Activated CD4-positive, alpha-beta memory T cell treated with anti-CD3 and anti-CD28 coated beads, Interleukin-2, amount 10 ng/mL, durations not matched to agents 7 days and 5 days (primary cell): ENCODE results near the gene PSMB1. TPM values are rescaled to one million over a fixed set of nuclear protein-coding genes. Genes with fewer than 3 reads are reported as not detected.
"Not testable (repeated sequence)": the region's sequence is repeated elsewhere in the genome, so short reads cannot be mapped to it uniquely, and the experiment has no call there.

Experiments used
- CTCF ChIA-PET: fragments of 350-600 bp; sonication (Branson Sonifier 250); formaldehyde crosslinking; loops from one replicate; lab custom pipeline; 2021; ENCODE audit warnings: antibody characterized with exemption, inconsistent platforms; lab: Charles Lee
- POLR2A ChIA-PET: fragments of 350-600 bp; sonication (Branson Sonifier 250); formaldehyde crosslinking; loops from one replicate; lab custom pipeline; 2021; ENCODE audit warnings: antibody characterized with exemption; lab: Charles Lee
- DNase-seq: peaks from one replicate; pipeline ENCODE4 v3.0.0-alpha.2; 2020
- H3K27ac Mint-ChIP-seq: one replicate; pipeline ENCODE4 v1.8.0; 2021; ENCODE audit warnings: mild to moderate bottlenecking, mixed read lengths
- H3K27me3 Mint-ChIP-seq: one replicate; pipeline ENCODE4 v1.8.0; 2021; ENCODE audit warnings: mixed read lengths
- H3K36me3 Mint-ChIP-seq: one replicate; pipeline ENCODE4 v1.8.0; 2021; ENCODE audit warnings: low read depth, mixed read lengths
- H3K4me1 Mint-ChIP-seq: one replicate; pipeline ENCODE4 v1.8.0; 2021; ENCODE audit warnings: mixed read lengths
- H3K4me3 Mint-ChIP-seq: one replicate; pipeline ENCODE4 v1.8.0; 2021; ENCODE audit warnings: mild to moderate bottlenecking, mixed read lengths
- H3K9me3 Mint-ChIP-seq: one replicate; pipeline ENCODE4 v1.8.0; 2021; ENCODE audit warnings: mixed read lengths
- total RNA-seq, 2 experiments: library from RNA; stranded (reverse); gene quantifications; one replicate each; pipeline ENCODE4 v1.2.3, GENCODE V29; 2021

PSMB1 gene
- total RNA-seq, 2 experiments from 2014 or later, result 151 to 157 TPM

GRCh38 chr6:170508892-170509722, 44.0 kb downstream of the PSMB1 start:
- DNase-seq, H3K4me3 Mint-ChIP-seq, H3K36me3 Mint-ChIP-seq, POLR2A ChIA-PET, H3K9me3 Mint-ChIP-seq, H3K4me1 Mint-ChIP-seq, H3K27ac Mint-ChIP-seq: not testable (repeated sequence)
- CTCF ChIA-PET, result interaction anchor here (1.7 kb wide), 1 partner anchor 43 kb away, joined by 4 read pairs; no protein-coding TSS in a partner anchor
- H3K27me3 Mint-ChIP-seq, result peaks cover 29% of the 10 kb centered on the region

GRCh38 chr6:170508275-170508674, 44.8 kb downstream of the PSMB1 start:
- DNase-seq, H3K4me3 Mint-ChIP-seq, H3K27ac Mint-ChIP-seq, H3K36me3 Mint-ChIP-seq, H3K9me3 Mint-ChIP-seq, CTCF ChIA-PET, POLR2A ChIA-PET, H3K4me1 Mint-ChIP-seq: not testable (repeated sequence)
- peaks cover 24% of the 10 kb centered on the region for H3K27me3 Mint-ChIP-seq

- H3K36me3 Mint-ChIP-seq, H3K27ac Mint-ChIP-seq, DNase-seq, H3K9me3 Mint-ChIP-seq, H3K4me3 Mint-ChIP-seq, H3K4me1 Mint-ChIP-seq, POLR2A ChIA-PET: not testable (repeated sequence)
- CTCF ChIA-PET, result interaction anchor here (1.2 kb wide), 1 partner anchor 9 kb away, joined by 4 read pairs; no protein-coding TSS in a partner anchor
- peaks cover 20% of the 10 kb centered on the region for H3K27me3 Mint-ChIP-seq
Measured at GRCh38 chr6:170507728-170508127, 45.4 kb downstream of the PSMB1 start.

GRCh38 chr6:170506446-170506845, 46.7 kb downstream of the PSMB1 start:
- Mint-ChIP-seq H3K27ac (no peak overlapping the region), H3K4me3 (no peak overlapping the region), H3K9me3 (peaks cover 10% of the 10 kb centered on the region), H3K4me1 (no peaks in the 10 kb centered on the region), H3K36me3 (no peaks in the 10 kb centered on the region), H3K27me3 (peaks cover 22% of the 10 kb centered on the region)
- ChIA-PET CTCF (no interaction called here), POLR2A (no interaction called here)
- DNase-seq, result no peak

- CTCF ChIA-PET, result no interaction called here
- Mint-ChIP-seq H3K4me1 (no peaks in the 10 kb centered on the region), H3K4me3 (no peak overlapping the region), H3K27ac (no peak overlapping the region), H3K27me3 (peaks cover 25% of the 10 kb centered on the region), H3K36me3 (no peaks in the 10 kb centered on the region), H3K9me3 (peaks cover 18% of the 10 kb centered on the region)
- no peak for DNase-seq
- POLR2A ChIA-PET, result no interaction called here
Measured at GRCh38 chr6:170505306-170505705, 47.8 kb downstream of the PSMB1 start.

- peaks cover 18% of the 10 kb centered on the region for H3K9me3 Mint-ChIP-seq
- POLR2A ChIA-PET, result no interaction called here
- H3K4me3 Mint-ChIP-seq, result no peak overlapping the region
- peaks cover 24% of the 10 kb centered on the region for H3K27me3 Mint-ChIP-seq
- H3K27ac Mint-ChIP-seq, result no peak overlapping the region
- DNase-seq, result no peak
- no peaks in the 10 kb centered on the region for H3K36me3 Mint-ChIP-seq
- H3K4me1 Mint-ChIP-seq, result no peaks in the 10 kb centered on the region
- CTCF ChIA-PET, result no interaction called here
Measured at GRCh38 chr6:170504479-170504878, 48.6 kb downstream of the PSMB1 start.

GRCh38 chr6:170503414-170503761, 49.7 kb downstream of the PSMB1 start:
- no peak overlapping the region for H3K27ac Mint-ChIP-seq
- no peak overlapping the region for H3K4me3 Mint-ChIP-seq
- H3K27me3 Mint-ChIP-seq, result peaks cover 24% of the 10 kb centered on the region
- no peaks in the 10 kb centered on the region for H3K4me1 Mint-ChIP-seq
- DNase-seq, result no peak
- ChIA-PET CTCF (no interaction called here), POLR2A (no interaction called here)
- peaks cover 18% of the 10 kb centered on the region for H3K9me3 Mint-ChIP-seq
- no peaks in the 10 kb centered on the region for H3K36me3 Mint-ChIP-seq

- POLR2A ChIA-PET, DNase-seq, H3K27ac Mint-ChIP-seq, CTCF ChIA-PET, H3K4me3 Mint-ChIP-seq, H3K36me3 Mint-ChIP-seq, H3K4me1 Mint-ChIP-seq: not testable (repeated sequence)
- Mint-ChIP-seq H3K27me3 (peaks cover 24% of the 10 kb centered on the region), H3K9me3 (peaks cover 18% of the 10 kb centered on the region)
Measured at GRCh38 chr6:170502733-170503413, 50.2 kb downstream of the PSMB1 start.

- DNase-seq, POLR2A ChIA-PET, H3K4me1 Mint-ChIP-seq, H3K4me3 Mint-ChIP-seq, CTCF ChIA-PET, H3K27ac Mint-ChIP-seq, H3K36me3 Mint-ChIP-seq: not testable (repeated sequence)
- peaks cover 18% of the 10 kb centered on the region for H3K9me3 Mint-ChIP-seq
- peaks cover 26% of the 10 kb centered on the region for H3K27me3 Mint-ChIP-seq
Measured at GRCh38 chr6:170502268-170502667, 50.8 kb downstream of the PSMB1 start.

- Mint-ChIP-seq H3K36me3 (no peaks in the 10 kb centered on the region), H3K27ac (no peak overlapping the region), H3K9me3 (peaks cover 18% of the 10 kb centered on the region), H3K4me1 (no peaks in the 10 kb centered on the region), H3K27me3 (peaks cover 31% of the 10 kb centered on the region), H3K4me3 (no peak overlapping the region)
- POLR2A ChIA-PET, result no interaction called here
- CTCF ChIA-PET, result no interaction called here
- DNase-seq, result no peak
Measured at GRCh38 chr6:170500955-170501590, 52.0 kb downstream of the PSMB1 start.

- H3K4me3 Mint-ChIP-seq, result no peak overlapping the region
- peaks cover 34% of the 10 kb centered on the region for H3K27me3 Mint-ChIP-seq
- H3K4me1 Mint-ChIP-seq, result no peaks in the 10 kb centered on the region
- DNase-seq, result no peak
- CTCF ChIA-PET, result no interaction called here
- H3K9me3 Mint-ChIP-seq, result peaks cover 18% of the 10 kb centered on the region
- H3K36me3 Mint-ChIP-seq, result no peaks in the 10 kb centered on the region
- H3K27ac Mint-ChIP-seq, result no peak overlapping the region
- POLR2A ChIA-PET, result no interaction called here
Measured at GRCh38 chr6:170497841-170498301, 55.2 kb downstream of the PSMB1 start.

GRCh38 chr6:170493354-170493753, 59.8 kb downstream of the PSMB1 start:
- Mint-ChIP-seq H3K36me3 (no peaks in the 10 kb centered on the region), H3K4me3 (no peak overlapping the region), H3K4me1 (no peaks in the 10 kb centered on the region), H3K27me3 (peaks cover 18% of the 10 kb centered on the region), H3K9me3 (no peaks in the 10 kb centered on the region), H3K27ac (no peak overlapping the region)
- DNase-seq, result no peak
- ChIA-PET POLR2A (no interaction called here), CTCF (no interaction called here)

GRCh38 chr6:170490259-170490658, 62.8 kb downstream of the PSMB1 start:
- no peak overlapping the region for H3K4me3 Mint-ChIP-seq
- no peak overlapping the region for H3K27ac Mint-ChIP-seq
- POLR2A ChIA-PET, result no interaction called here

More at GRCh38 chr6:170490259-170490658, 62.8 kb downstream of the PSMB1 start:
- H3K4me1 Mint-ChIP-seq, result no peaks in the 10 kb centered on the region
- CTCF ChIA-PET, result no interaction called here
- H3K27me3 Mint-ChIP-seq, result peaks cover 14% of the 10 kb centered on the region
- DNase-seq, result no peak
- H3K36me3 Mint-ChIP-seq, result no peaks in the 10 kb centered on the region
- H3K9me3 Mint-ChIP-seq, result no peaks in the 10 kb centered on the region
